NK-92 (cell line): Measurements from ENCODE around the gene TBX2.

Experiments used
- DNase-seq: peaks from one replicate; lab custom pipeline; 2025; ENCODE audit not compliant: unreplicated experiment; lab: John Stamatoyannopoulos, UW

The TBX2 gene

GRCh38 chr17:61413661-61414126 is 14.1 kb downstream of the TBX2 start:
- no peak for DNase-seq

- no peak for DNase-seq
Observed at GRCh38 chr17:61414141-61414935, 14.7 kb downstream of the TBX2 start.

GRCh38 chr17:61414936-61415251 is 15.3 kb downstream of the TBX2 start:
- no peak for DNase-seq

- DNase-seq, result no peak
Observed at GRCh38 chr17:61415374-61416210, 15.9 kb downstream of the TBX2 start.

- no peak for DNase-seq
Observed at GRCh38 chr17:61416211-61416539, 16.5 kb downstream of the TBX2 start.

GRCh38 chr17:61416540-61417363 is 17.1 kb downstream of the TBX2 start:
- DNase-seq, result no peak

- DNase-seq, result no peak
Observed at GRCh38 chr17:61418449-61418848, 18.8 kb downstream of the TBX2 start.

GRCh38 chr17:61419496-61420046 is 19.9 kb downstream of the TBX2 start:
- no peak for DNase-seq

- DNase-seq, result no peak
Observed at GRCh38 chr17:61420052-61420451, 20.4 kb downstream of the TBX2 start.

- no peak for DNase-seq
Observed at GRCh38 chr17:61420745-61421398, 21.2 kb downstream of the TBX2 start.

- DNase-seq, result no peak
Observed at GRCh38 chr17:61421460-61421859, 21.8 kb downstream of the TBX2 start.

- no peak for DNase-seq
Observed at GRCh38 chr17:61422116-61422799, 22.6 kb downstream of the TBX2 start.

GRCh38 chr17:61422869-61423268 is 23.2 kb downstream of the TBX2 start:
- DNase-seq, result no peak

- no peak for DNase-seq
Observed at GRCh38 chr17:61423967-61424649, 24.5 kb downstream of the TBX2 start.

- no peak for DNase-seq
Observed at GRCh38 chr17:61425682-61426481, 26.2 kb downstream of the TBX2 start.

- no peak for DNase-seq
Observed at GRCh38 chr17:61426482-61427304, 27.1 kb downstream of the TBX2 start.

GRCh38 chr17:61427567-61427966 is 27.9 kb downstream of the TBX2 start:
- no peak for DNase-seq

- DNase-seq, result no peak
Observed at GRCh38 chr17:61429274-61429673, 29.6 kb downstream of the TBX2 start.
